Measurements from ENCODE around the gene ZMIZ1. TPM values are rescaled to one million over a fixed set of nuclear protein-coding genes. Genes with fewer than 3 reads are reported as not detected.
A peak's percentile ranks its signal among the peaks of the same experiment; 100 is the strongest.

Gene ZMIZ1
- total RNA-seq, 1 donor from 2014 or later, result 85.2 TPM

GRCh38 chr10:79139124-79139835, 70.5 kb downstream of the ZMIZ1 start:
- no peaks in the 10 kb centered on the region for H3K9me3 Mint-ChIP-seq (ENCODE audit: low read depth)
- H3K27me3 Mint-ChIP-seq, result no peaks in the 10 kb centered on the region
- H3K36me3 Mint-ChIP-seq (ENCODE audit: insufficient read depth), result peaks cover 21% of the 10 kb centered on the region
- no peak overlapping the region for H3K4me3 Mint-ChIP-seq (ENCODE audit: low read depth)
- peak overlapping the region; percentile 92 for H3K27ac Mint-ChIP-seq
- no peak for TF ChIP-seq CTCF (IDR thresholded peaks at IDR 0.05; ENCODE audit: unreplicated experiment)
- DNase-seq (ENCODE audit: low spot score, unreplicated experiment), result no peak
- peaks cover 48% of the 10 kb centered on the region for H3K4me1 Mint-ChIP-seq (ENCODE audit: low read depth)

- Mint-ChIP-seq H3K36me3 (ENCODE audit: insufficient read depth) (peaks cover 21% of the 10 kb centered on the region), H3K4me3 (ENCODE audit: low read depth) (no peak overlapping the region), H3K4me1 (ENCODE audit: low read depth) (peaks cover 53% of the 10 kb centered on the region), H3K27me3 (no peaks in the 10 kb centered on the region), H3K27ac (no peak overlapping the region), H3K9me3 (ENCODE audit: low read depth) (no peaks in the 10 kb centered on the region)
- TF ChIP-seq CTCF (IDR thresholded peaks at IDR 0.05; ENCODE audit: unreplicated experiment), result no peak
- no peak for DNase-seq (ENCODE audit: low spot score, unreplicated experiment)
Observed at GRCh38 chr10:79140085-79140793, 71.5 kb downstream of the ZMIZ1 start.

- Mint-ChIP-seq H3K4me1 (ENCODE audit: low read depth) (peaks cover 49% of the 10 kb centered on the region), H3K4me3 (ENCODE audit: low read depth) (no peak overlapping the region), H3K36me3 (ENCODE audit: insufficient read depth) (peaks cover 21% of the 10 kb centered on the region), H3K27ac (peak overlapping the region; percentile 49), H3K9me3 (ENCODE audit: low read depth) (no peaks in the 10 kb centered on the region), H3K27me3 (no peaks in the 10 kb centered on the region)
- no peak for TF ChIP-seq CTCF (IDR thresholded peaks at IDR 0.05; ENCODE audit: unreplicated experiment)
- no peak for DNase-seq (ENCODE audit: low spot score, unreplicated experiment)
Observed at GRCh38 chr10:79140855-79141254, 72.1 kb downstream of the ZMIZ1 start.

GRCh38 chr10:79142064-79142491, 73.3 kb downstream of the ZMIZ1 start:
- no peak for TF ChIP-seq CTCF (IDR thresholded peaks at IDR 0.05; ENCODE audit: unreplicated experiment)
- H3K4me3 Mint-ChIP-seq (ENCODE audit: low read depth), result no peak overlapping the region
- H3K27me3 Mint-ChIP-seq, result no peaks in the 10 kb centered on the region
- H3K9me3 Mint-ChIP-seq (ENCODE audit: low read depth), result no peaks in the 10 kb centered on the region
- H3K27ac Mint-ChIP-seq, result peak overlapping the region; percentile 90
- no peak for DNase-seq (ENCODE audit: low spot score, unreplicated experiment)
- peaks cover 21% of the 10 kb centered on the region for H3K36me3 Mint-ChIP-seq (ENCODE audit: insufficient read depth)
- H3K4me1 Mint-ChIP-seq (ENCODE audit: low read depth), result peaks cover 39% of the 10 kb centered on the region

- no peaks in the 10 kb centered on the region for H3K27me3 Mint-ChIP-seq
- TF ChIP-seq CTCF (IDR thresholded peaks at IDR 0.05; ENCODE audit: unreplicated experiment), result no peak
- no peak overlapping the region for H3K4me3 Mint-ChIP-seq (ENCODE audit: low read depth)
- no peaks in the 10 kb centered on the region for H3K9me3 Mint-ChIP-seq (ENCODE audit: low read depth)
- H3K27ac Mint-ChIP-seq, result peak overlapping the region; percentile 90
- peaks cover 21% of the 10 kb centered on the region for H3K36me3 Mint-ChIP-seq (ENCODE audit: insufficient read depth)
- H3K4me1 Mint-ChIP-seq (ENCODE audit: low read depth), result peaks cover 37% of the 10 kb centered on the region
- DNase-seq (ENCODE audit: low spot score, unreplicated experiment), result no peak
Observed at GRCh38 chr10:79142522-79143309, 74.0 kb downstream of the ZMIZ1 start.
